ENCODE measurements around the gene SF3A2. TPM values are rescaled to one million over a fixed set of nuclear protein-coding genes. Genes with fewer than 3 reads are reported as not detected.
A peak's percentile ranks its signal among the peaks of the same experiment; 100 is the strongest.

The SF3A2 gene
- total RNA-seq, 2 experiments from 2014 or later = 124 to 206 TPM

DNA sequence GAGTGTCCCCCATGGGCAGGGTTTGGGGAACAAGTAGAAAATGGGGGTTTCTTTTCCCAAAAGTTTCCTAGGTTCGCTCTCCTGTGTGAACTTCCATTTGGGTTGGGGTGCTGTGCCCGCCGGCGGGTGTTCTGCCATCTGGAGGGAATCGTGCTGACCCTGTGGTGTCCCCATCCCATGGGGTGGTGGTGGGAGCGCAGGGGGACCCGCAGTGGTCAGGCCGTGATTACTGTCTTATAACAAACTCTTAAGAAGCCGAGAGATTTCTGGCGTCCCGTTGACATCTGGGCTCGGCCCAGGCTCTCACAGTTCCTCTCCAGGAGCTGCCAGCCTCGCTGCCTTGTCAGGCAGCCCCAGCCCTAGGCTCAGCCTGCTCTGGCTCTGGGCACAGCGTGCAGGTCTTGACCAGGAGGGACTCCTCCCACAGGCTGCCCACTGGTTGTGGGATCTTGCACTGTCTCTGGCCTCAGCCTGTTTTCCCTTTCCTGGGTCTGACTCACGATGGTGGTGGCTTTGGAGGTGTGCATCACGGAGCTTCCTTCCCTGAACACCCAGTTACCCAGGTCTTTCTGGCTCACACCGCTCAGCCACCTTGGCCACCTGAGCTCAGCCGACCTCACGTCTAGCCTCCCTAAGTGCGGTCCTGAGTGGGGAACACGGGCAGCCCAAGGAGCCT is 35.0 kb upstream of the SF3A2 start:
- TF ChIP-seq, protein P1, sequence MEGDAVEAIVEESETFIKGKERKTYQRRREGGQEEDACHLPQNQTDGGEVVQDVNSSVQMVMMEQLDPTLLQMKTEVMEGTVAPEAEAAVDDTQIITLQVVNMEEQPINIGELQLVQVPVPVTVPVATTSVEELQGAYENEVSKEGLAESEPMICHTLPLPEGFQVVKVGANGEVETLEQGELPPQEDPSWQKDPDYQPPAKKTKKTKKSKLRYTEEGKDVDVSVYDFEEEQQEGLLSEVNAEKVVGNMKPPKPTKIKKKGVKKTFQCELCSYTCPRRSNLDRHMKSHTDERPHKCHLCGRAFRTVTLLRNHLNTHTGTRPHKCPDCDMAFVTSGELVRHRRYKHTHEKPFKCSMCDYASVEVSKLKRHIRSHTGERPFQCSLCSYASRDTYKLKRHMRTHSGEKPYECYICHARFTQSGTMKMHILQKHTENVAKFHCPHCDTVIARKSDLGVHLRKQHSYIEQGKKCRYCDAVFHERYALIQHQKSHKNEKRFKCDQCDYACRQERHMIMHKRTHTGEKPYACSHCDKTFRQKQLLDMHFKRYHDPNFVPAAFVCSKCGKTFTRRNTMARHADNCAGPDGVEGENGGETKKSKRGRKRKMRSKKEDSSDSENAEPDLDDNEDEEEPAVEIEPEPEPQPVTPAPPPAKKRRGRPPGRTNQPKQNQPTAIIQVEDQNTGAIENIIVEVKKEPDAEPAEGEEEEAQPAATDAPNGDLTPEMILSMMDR (conservative IDR thresholded peaks at IDR 0.05; ENCODE audit: low read length) = no peak
- TF ChIP-seq EZH2phosphoT487 (IDR thresholded peaks at IDR 0.05; ENCODE audit: borderline replicate concordance, low read depth, low read length) = no peak
- POLR2A ChIA-PET = interaction anchor here (0.6 kb wide), 1 partner anchor 26 kb away, joined by 9 read pairs; no protein-coding TSS in a partner anchor
- TSS peak; percentile 45 for BruUV-seq (replicated peaks)
- Histone ChIP-seq H3K9me3 (ENCODE audit: low read length) (no peaks in the 10 kb centered on the region), H3K4me1 (ENCODE audit: insufficient read depth, low read length, poor library complexity, severe bottlenecking) (no peaks in the 10 kb centered on the region), H2AFZ (ENCODE audit: low read length) (no peak overlapping the region), H3K4me2 (ENCODE audit: low read length) (no peak overlapping the region), H3K9me2 (ENCODE audit: insufficient read depth, low read length) (no peaks in the 10 kb centered on the region), H3K4me3 (ENCODE audit: low read depth, low read length, poor library complexity, severe bottlenecking) (no peak overlapping the region), H3K36me3 (ENCODE audit: insufficient read depth, low read length) (peaks cover 37% of the 10 kb centered on the region), H4K20me1 (ENCODE audit: insufficient read depth, low read length) (no peaks in the 10 kb centered on the region), H3K27ac (ENCODE audit: low read depth, low read length, poor library complexity, severe bottlenecking) (no peak overlapping the region), H3K79me2 (ENCODE audit: insufficient read depth, low read depth, low read length) (no peaks in the 10 kb centered on the region)
- CTCF ChIA-PET (ENCODE audit: unreplicated experiment) = no interaction called here
- no peak for DNase-seq (ENCODE audit: low spot score)
- intact Hi-C loops (cut with micrococcal nuclease; ENCODE audit: unreplicated experiment) = no loop called here

DNA sequence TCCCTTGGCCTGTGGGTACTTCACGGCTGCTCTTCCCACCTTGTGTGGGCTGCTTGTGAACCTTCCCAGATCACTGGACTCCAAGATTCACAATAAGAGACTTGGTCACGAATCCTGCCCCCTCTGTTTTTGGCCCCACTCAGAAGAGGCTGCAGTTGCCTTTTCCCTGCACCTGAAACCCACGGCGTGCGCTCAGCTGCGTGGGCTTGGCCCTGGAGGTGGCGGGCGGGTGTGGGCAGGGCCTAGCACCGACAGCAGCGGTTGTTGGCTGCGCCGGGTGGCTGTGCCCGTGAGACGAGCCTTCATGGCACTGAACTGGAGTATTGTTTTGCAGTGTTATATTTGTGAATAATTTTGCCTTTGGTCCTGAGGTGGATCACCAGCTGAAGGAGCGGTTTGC is 34.3 kb upstream of the SF3A2 start:
- intact Hi-C loops (cut with micrococcal nuclease; ENCODE audit: unreplicated experiment) = no loop called here
- H3K9me2 ChIP-seq (ENCODE audit: insufficient read depth, low read length) = no peaks in the 10 kb centered on the region
- no peaks in the 10 kb centered on the region for H3K79me2 ChIP-seq (ENCODE audit: insufficient read depth, low read depth, low read length)
- ChIA-PET CTCF (ENCODE audit: unreplicated experiment) (no interaction called here), POLR2A (interaction anchor here (0.6 kb wide), 1 partner anchor 26 kb away, joined by 9 read pairs; no protein-coding TSS in a partner anchor)
- no peaks in the 10 kb centered on the region for H3K4me1 ChIP-seq (ENCODE audit: insufficient read depth, low read length, poor library complexity, severe bottlenecking)
- no peak overlapping the region for H3K4me2 ChIP-seq (ENCODE audit: low read length)
- no peak overlapping the region for H2AFZ ChIP-seq (ENCODE audit: low read length)
- no peak overlapping the region for H3K4me3 ChIP-seq (ENCODE audit: low read depth, low read length, poor library complexity, severe bottlenecking)
- no peak overlapping the region for H3K27ac ChIP-seq (ENCODE audit: low read depth, low read length, poor library complexity, severe bottlenecking)
- H3K9me3 ChIP-seq (ENCODE audit: low read length) = no peaks in the 10 kb centered on the region
- H3K36me3 ChIP-seq (ENCODE audit: insufficient read depth, low read length) = peaks cover 37% of the 10 kb centered on the region
- TF ChIP-seq EZH2phosphoT487 (IDR thresholded peaks at IDR 0.05; ENCODE audit: borderline replicate concordance, low read depth, low read length) = no peak
- TF ChIP-seq, protein P1 (conservative IDR thresholded peaks at IDR 0.05; ENCODE audit: low read length) = no peak
- DNase-seq (ENCODE audit: low spot score) = no peak
- BruUV-seq (replicated peaks) = no TSS peak
- no peaks in the 10 kb centered on the region for H4K20me1 ChIP-seq (ENCODE audit: insufficient read depth, low read length)

DNA sequence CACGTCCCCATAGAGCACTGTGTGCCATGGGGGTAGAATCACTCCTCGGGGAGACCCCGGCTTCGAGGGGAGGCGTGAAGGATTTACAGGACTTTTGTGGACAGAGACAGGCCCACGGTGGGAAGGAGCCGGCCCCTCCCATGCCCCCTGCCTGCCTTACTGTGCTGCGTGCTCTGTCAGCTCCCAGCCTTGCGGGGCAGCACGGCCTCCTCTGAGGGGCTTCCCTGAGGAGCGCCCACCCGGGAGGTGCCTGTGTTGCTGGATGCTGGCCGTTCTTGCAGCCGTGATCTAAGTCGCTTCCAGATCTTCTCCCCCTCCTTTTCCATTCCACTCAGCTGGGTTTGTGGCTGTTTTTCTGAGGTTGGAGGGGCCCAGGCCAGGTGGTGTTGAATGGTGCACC is 29.6 kb upstream of the SF3A2 start:
- no peak for DNase-seq (ENCODE audit: low spot score)
- ChIA-PET POLR2A (no interaction called here), CTCF (ENCODE audit: unreplicated experiment) (no interaction called here)
- peaks cover 75% of the 10 kb centered on the region for H3K36me3 ChIP-seq (ENCODE audit: insufficient read depth, low read length)
- no peak overlapping the region for H3K27ac ChIP-seq (ENCODE audit: low read depth, low read length, poor library complexity, severe bottlenecking)
- no peaks in the 10 kb centered on the region for H3K4me1 ChIP-seq (ENCODE audit: insufficient read depth, low read length, poor library complexity, severe bottlenecking)
- no peak overlapping the region for H2AFZ ChIP-seq (ENCODE audit: low read length)
- TF ChIP-seq, protein P1 (conservative IDR thresholded peaks at IDR 0.05; ENCODE audit: low read length) = no peak
- TF ChIP-seq EZH2phosphoT487 (IDR thresholded peaks at IDR 0.05; ENCODE audit: borderline replicate concordance, low read depth, low read length) = no peak
- no peaks in the 10 kb centered on the region for H4K20me1 ChIP-seq (ENCODE audit: insufficient read depth, low read length)
- no peaks in the 10 kb centered on the region for H3K9me3 ChIP-seq (ENCODE audit: low read length)
- H3K79me2 ChIP-seq (ENCODE audit: insufficient read depth, low read depth, low read length) = no peaks in the 10 kb centered on the region
- no peaks in the 10 kb centered on the region for H3K9me2 ChIP-seq (ENCODE audit: insufficient read depth, low read length)
- no peak overlapping the region for H3K4me2 ChIP-seq (ENCODE audit: low read length)
- intact Hi-C loops (cut with micrococcal nuclease; ENCODE audit: unreplicated experiment) = no loop called here
- BruUV-seq (replicated peaks) = no TSS peak
- no peak overlapping the region for H3K4me3 ChIP-seq (ENCODE audit: low read depth, low read length, poor library complexity, severe bottlenecking)

All from OCI-LY7 (cell line).